LNCAP (cell line): Measurements from ENCODE around the gene TRPC6.
A peak's percentile ranks its signal among the peaks of the same experiment; 100 is the strongest.

Experiments
- CTCF ChIP-seq: fragments of 450-650 bp; IDR thresholded peaks from 2 replicates; pipeline ENCODE4 v1.5.1; 2017; ENCODE audit warnings: mild to moderate bottlenecking

TRPC6 gene

GRCh38 chr11:101441747-101442146, 142.1 kb downstream of the TRPC6 start:
- TF ChIP-seq CTCF, result no peak

DNA sequence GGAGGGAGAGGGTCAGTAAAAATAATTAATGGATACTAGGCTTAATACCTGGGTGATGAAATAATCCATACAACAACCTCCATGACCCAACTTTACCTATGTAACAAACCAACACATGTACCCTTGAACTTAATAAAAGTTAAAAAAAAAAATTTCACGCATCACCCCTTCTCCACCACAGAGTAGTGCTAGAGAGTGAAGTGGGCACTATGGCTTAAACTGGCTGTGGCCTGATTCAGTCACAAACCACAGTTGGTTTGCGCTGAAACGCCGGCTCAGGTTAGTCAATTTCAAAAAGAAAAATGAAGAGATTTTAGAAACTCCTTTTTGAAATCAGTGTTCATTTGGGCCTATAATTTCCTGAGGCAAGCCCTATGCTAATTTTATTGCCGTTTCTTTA, 144.3 kb downstream of the TRPC6 start:
- no peak for TF ChIP-seq CTCF

DNA sequence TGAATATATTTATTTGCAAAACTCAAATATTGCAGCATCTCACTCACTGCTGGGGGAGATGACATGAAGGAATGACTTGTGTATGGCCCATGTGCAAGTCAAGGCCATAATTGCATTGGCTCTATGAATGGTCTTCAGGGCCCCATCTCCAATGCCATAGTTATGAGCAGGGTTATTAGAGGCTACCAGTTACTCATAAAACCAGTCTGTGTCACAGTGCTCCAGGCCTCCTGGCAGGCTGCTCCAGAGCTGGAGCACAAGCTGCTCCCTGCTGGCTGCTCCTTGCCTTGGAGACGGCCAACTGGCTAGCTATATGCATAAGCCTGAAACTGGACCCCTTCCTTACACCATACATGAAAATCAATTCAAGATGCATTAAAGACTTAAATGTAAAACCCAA, 145.7 kb downstream of the TRPC6 start:
- TF ChIP-seq CTCF, result no peak

DNA sequence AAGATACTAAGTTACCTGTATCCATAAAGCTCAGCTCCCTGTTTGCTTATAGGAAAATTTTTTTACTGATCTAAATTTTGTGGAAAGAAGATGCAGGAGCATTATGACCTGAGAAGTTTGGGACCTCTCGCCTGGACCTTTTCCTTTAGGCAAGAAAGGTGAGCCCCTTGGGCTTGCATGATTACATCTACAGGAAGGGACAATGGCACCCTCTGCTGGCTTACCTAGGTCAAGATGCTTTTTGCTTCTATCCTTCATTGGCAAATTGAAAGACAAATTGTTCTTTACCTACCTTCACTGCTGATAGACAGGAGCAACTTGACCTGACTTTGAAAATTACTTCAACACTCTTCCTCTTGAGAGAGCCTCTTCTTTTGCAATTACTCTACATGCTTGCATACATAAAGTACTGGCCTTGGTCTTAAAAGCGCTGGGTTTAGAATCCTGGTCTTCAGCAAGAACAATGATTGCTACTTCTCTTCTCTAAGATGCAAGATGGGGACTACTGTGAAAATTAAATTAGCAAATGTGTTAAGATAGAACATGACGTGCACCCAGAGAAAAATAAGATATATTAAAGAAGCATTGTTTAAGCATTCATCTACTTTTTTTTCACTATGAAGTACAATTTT, 147.2 kb downstream of the TRPC6 start:
- TF ChIP-seq CTCF, result peak; percentile 79

DNA sequence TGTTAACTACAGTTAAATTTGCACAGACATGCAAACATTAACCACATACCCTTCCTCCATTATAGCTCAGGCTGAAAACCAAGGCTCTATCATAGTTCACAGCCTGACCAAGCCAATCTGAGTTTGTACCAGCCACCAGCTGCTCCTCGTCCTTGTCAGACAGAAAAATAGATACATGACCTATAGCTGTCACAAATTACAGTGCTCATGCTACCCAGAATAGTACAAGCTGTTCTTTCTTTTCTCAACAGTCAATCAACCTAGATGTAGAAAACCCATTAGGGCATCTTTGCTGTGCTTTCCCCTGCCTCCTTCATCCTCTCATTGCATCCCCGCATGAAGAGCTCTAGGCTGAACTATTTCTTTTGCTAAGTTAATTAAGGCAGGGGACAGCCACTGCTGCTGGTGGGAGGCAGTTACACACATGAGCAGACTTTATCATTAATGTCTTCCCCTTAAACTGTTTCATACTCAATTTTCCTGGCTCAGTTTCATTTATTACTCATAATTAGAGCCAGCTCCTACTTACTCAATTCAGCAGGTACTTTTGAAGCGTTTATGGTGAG, 148.3 kb downstream of the TRPC6 start:
- TF ChIP-seq CTCF, result no peak

- no peak for TF ChIP-seq CTCF
These were observed 149.7 kb downstream of the TRPC6 start for GRCh38 chr11:101434026-101434643.

- TF ChIP-seq CTCF, result no peak
These were observed 150.7 kb downstream of the TRPC6 start for GRCh38 chr11:101433151-101433550.
